ENCODE measurements around the gene PNPO.

PNPO gene

DNA sequence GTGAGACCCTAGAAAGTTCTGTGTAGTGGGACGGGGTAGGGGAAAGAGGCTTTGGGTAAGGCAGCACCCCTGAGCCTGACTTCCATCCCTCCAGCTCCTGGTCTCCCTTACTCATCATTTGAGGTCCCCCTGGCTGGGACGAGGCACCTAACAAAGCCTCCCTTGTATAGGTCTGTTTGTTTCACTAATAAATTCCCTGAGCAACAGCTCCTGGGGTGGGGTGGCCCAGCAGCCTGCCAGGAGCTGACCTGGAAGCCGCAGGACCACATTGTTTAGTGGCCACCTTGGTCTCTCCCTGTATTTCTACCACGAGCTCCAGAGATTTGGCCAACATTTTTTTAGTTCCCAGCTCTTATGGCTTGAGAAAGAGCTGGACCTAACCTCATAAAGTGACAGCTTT, 9.1 kb downstream of the PNPO start:
- Histone ChIP-seq H3K9me3 (ENCODE audit: insufficient read depth, low read length) (no peaks in the 10 kb centered on the region), H3K9ac (ENCODE audit: low read length) (no peak overlapping the region), H3K4me3 (ENCODE audit: low read length) (no peak overlapping the region), H3K4me2 (ENCODE audit: low read length) (no peak overlapping the region), H3K27ac (ENCODE audit: low read length) (no peak overlapping the region), H4K20me1 (ENCODE audit: insufficient read depth, low read length) (no peaks in the 10 kb centered on the region), H3K79me2 (ENCODE audit: low read length) (no peaks in the 10 kb centered on the region), H3K36me3 (replicated peaks; ENCODE audit: low read depth, low read length) (peaks cover 31% of the 10 kb centered on the region), H3K4me1 (ENCODE audit: low read length) (peaks cover 37% of the 10 kb centered on the region), H2AFZ (ENCODE audit: low read depth, low read length) (no peak overlapping the region), H3K27me3 (ENCODE audit: low read depth, low read length) (no peaks in the 10 kb centered on the region)
- TF ChIP-seq, protein P1, sequence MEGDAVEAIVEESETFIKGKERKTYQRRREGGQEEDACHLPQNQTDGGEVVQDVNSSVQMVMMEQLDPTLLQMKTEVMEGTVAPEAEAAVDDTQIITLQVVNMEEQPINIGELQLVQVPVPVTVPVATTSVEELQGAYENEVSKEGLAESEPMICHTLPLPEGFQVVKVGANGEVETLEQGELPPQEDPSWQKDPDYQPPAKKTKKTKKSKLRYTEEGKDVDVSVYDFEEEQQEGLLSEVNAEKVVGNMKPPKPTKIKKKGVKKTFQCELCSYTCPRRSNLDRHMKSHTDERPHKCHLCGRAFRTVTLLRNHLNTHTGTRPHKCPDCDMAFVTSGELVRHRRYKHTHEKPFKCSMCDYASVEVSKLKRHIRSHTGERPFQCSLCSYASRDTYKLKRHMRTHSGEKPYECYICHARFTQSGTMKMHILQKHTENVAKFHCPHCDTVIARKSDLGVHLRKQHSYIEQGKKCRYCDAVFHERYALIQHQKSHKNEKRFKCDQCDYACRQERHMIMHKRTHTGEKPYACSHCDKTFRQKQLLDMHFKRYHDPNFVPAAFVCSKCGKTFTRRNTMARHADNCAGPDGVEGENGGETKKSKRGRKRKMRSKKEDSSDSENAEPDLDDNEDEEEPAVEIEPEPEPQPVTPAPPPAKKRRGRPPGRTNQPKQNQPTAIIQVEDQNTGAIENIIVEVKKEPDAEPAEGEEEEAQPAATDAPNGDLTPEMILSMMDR (IDR thresholded peaks at IDR 0.05; ENCODE audit: low read depth, low read length), result no peak
- no peak for TF ChIP-seq EZH2phosphoT487 (IDR thresholded peaks at IDR 0.05; ENCODE audit: low read depth)

DNA sequence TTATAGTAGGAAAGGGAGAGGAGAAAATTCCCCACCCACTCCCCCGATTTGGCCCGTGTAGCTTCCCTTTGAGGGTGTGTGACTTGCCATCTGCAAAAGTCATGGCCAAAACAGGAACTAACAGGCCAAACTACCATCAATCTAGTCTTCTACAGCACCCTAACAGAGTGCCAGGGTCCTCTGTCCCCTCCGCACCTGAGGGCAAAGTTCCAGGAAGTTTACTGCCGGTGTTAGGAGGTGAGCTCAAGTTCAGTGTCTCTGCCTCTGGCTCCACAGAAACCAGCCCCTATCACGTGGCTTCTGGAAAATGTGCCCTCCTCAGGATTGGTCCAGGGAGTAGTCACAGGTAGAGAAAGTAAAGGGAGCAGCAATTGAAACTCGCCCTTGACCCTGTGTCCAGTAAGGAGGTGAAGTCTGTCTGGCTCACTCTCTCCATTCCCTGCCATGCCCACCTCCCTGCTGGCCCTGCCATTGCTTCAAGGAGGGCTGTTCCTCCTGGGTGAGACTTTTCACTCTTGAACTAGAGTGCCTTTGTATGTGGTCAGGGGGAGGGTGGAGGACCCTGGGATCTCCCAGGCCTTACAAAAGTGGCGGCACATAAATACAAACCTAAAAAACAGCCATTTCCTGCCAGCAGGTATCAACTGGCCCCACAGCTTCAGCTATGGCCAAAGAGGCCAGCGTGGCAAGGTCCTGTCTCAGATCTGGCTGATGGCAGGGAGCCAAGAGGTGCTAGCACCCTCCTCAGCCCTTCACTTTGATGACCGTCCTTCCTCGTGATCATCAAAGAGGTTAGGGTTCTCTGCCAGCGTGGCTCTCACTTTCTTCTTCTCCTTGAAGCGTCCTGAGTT, 11.0 kb downstream of the PNPO start:
- H3K79me2 ChIP-seq (ENCODE audit: low read length), result no peaks in the 10 kb centered on the region
- 0 out of 2 replicates have a peak overlapping the region, but pooled peaks have one; percentile 4 for H3K27ac ChIP-seq (ENCODE audit: low read length)
- H4K20me1 ChIP-seq (ENCODE audit: insufficient read depth, low read length), result no peaks in the 10 kb centered on the region
- no peaks in the 10 kb centered on the region for H3K27me3 ChIP-seq (ENCODE audit: low read depth, low read length)
- TF ChIP-seq, protein P1 (IDR thresholded peaks at IDR 0.05; ENCODE audit: low read depth, low read length), result no peak
- TF ChIP-seq EZH2phosphoT487 (IDR thresholded peaks at IDR 0.05; ENCODE audit: low read depth), result no peak
- 0 out of 2 replicates have a peak overlapping the region, but pooled peaks have one; percentile 3 for H3K4me2 ChIP-seq (ENCODE audit: low read length)
- H3K9me3 ChIP-seq (ENCODE audit: insufficient read depth, low read length), result no peaks in the 10 kb centered on the region
- H3K4me1 ChIP-seq (ENCODE audit: low read length), result peaks cover 28% of the 10 kb centered on the region
- peaks cover 22% of the 10 kb centered on the region for H3K36me3 ChIP-seq (replicated peaks; ENCODE audit: low read depth, low read length)
- no peak overlapping the region for H2AFZ ChIP-seq (ENCODE audit: low read depth, low read length)
- no peak overlapping the region for H3K4me3 ChIP-seq (ENCODE audit: low read length)
- no peak overlapping the region for H3K9ac ChIP-seq (ENCODE audit: low read length)

DNA sequence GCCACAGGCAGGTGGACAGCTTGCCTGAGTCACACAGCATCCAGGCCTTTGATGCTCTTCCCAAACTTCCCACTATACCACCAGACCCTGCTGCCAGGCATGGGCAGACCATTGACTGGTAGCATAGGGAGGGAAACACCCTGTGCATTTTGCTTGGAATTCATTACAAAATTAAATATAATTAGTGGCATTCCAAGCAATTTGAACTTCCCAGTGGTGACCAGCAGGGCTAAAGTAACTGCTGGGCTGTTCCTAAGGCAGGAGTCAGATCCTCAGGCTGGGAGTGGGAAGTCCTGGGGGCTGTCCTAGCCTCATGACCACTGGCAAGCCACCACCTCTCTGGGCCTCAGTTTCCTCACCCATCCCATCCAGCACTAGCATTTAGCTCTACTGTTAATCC, 12.5 kb downstream of the PNPO start:
- no peak overlapping the region for H3K9ac ChIP-seq (ENCODE audit: low read length)
- H3K27me3 ChIP-seq (ENCODE audit: low read depth, low read length), result no peaks in the 10 kb centered on the region
- H3K4me1 ChIP-seq (ENCODE audit: low read length), result peaks cover 20% of the 10 kb centered on the region
- H3K27ac ChIP-seq (ENCODE audit: low read length), result no peak overlapping the region
- H4K20me1 ChIP-seq (ENCODE audit: insufficient read depth, low read length), result no peaks in the 10 kb centered on the region
- H3K9me3 ChIP-seq (ENCODE audit: insufficient read depth, low read length), result no peaks in the 10 kb centered on the region
- H3K4me2 ChIP-seq (ENCODE audit: low read length), result no peak overlapping the region
- peaks cover 12% of the 10 kb centered on the region for H3K36me3 ChIP-seq (replicated peaks; ENCODE audit: low read depth, low read length)
- H2AFZ ChIP-seq (ENCODE audit: low read depth, low read length), result no peak overlapping the region
- H3K4me3 ChIP-seq (ENCODE audit: low read length), result no peak overlapping the region
- TF ChIP-seq, protein P1 (IDR thresholded peaks at IDR 0.05; ENCODE audit: low read depth, low read length), result no peak
- no peak for TF ChIP-seq EZH2phosphoT487 (IDR thresholded peaks at IDR 0.05; ENCODE audit: low read depth)
- no peaks in the 10 kb centered on the region for H3K79me2 ChIP-seq (ENCODE audit: low read length)

DNA sequence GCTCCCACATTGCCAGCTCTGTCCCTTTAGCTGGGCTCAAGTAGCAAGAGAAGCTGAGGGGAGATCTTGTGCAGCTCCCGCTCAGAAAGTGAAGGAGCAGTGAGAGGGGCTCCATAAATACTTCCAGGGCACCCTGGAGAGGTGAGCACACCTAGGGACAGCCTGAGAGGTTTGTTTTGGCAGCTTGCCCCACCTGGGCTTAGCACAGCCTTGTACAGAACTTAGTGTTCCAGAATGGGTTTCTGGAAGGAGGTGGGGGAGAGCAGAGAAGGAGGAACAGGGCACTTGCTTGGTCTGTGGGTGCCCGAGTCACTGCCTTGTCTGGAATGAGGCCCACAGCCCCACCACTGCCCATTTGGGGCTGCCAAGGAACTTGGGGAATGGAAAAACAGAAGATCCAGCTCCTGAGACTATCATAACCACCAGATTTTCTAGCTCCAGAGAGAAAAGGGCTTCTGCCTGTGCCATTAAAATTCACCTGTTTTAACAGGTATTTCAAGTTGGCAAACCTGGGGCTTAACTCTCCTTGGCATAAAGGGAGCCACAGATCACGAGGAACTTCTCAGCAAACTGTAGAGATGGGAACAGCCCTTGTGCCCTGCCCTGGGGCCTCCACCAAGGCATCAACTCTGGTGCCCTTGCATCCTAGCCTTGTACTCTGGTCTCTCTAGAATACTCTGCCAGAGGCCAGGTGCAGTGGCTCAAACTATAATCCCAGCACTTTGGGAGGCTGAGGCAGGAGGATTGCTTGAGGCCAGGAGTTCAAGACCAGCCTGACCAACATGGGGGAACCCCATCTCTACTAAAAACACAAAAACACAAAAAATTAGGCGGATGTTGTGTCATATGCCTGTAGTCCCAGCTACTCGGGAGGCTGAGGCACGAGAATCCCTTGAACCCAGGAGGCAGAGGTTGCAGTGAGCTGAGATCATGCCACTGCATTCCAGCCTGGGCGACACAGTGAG, 14.4 kb downstream of the PNPO start:
- Histone ChIP-seq H3K9ac (ENCODE audit: low read length) (no peak overlapping the region), H3K4me1 (ENCODE audit: low read length) (peaks cover 8% of the 10 kb centered on the region), H3K4me2 (ENCODE audit: low read length) (no peak overlapping the region), H3K27ac (ENCODE audit: low read length) (no peak overlapping the region), H3K27me3 (ENCODE audit: low read depth, low read length) (0 out of 2 replicates have a peak, but pooled peaks cover 3% of the 10 kb centered on the region), H3K9me3 (ENCODE audit: insufficient read depth, low read length) (no peaks in the 10 kb centered on the region), H2AFZ (ENCODE audit: low read depth, low read length) (no peak overlapping the region), H3K36me3 (replicated peaks; ENCODE audit: low read depth, low read length) (peaks cover 8% of the 10 kb centered on the region), H3K4me3 (ENCODE audit: low read length) (no peak overlapping the region), H3K79me2 (ENCODE audit: low read length) (no peaks in the 10 kb centered on the region), H4K20me1 (ENCODE audit: insufficient read depth, low read length) (no peaks in the 10 kb centered on the region)
- TF ChIP-seq, protein P1 (IDR thresholded peaks at IDR 0.05; ENCODE audit: low read depth, low read length), result no peak
- no peak for TF ChIP-seq EZH2phosphoT487 (IDR thresholded peaks at IDR 0.05; ENCODE audit: low read depth)
